Measurements from ENCODE around the gene C2orf15.

The C2orf15 gene

DNA sequence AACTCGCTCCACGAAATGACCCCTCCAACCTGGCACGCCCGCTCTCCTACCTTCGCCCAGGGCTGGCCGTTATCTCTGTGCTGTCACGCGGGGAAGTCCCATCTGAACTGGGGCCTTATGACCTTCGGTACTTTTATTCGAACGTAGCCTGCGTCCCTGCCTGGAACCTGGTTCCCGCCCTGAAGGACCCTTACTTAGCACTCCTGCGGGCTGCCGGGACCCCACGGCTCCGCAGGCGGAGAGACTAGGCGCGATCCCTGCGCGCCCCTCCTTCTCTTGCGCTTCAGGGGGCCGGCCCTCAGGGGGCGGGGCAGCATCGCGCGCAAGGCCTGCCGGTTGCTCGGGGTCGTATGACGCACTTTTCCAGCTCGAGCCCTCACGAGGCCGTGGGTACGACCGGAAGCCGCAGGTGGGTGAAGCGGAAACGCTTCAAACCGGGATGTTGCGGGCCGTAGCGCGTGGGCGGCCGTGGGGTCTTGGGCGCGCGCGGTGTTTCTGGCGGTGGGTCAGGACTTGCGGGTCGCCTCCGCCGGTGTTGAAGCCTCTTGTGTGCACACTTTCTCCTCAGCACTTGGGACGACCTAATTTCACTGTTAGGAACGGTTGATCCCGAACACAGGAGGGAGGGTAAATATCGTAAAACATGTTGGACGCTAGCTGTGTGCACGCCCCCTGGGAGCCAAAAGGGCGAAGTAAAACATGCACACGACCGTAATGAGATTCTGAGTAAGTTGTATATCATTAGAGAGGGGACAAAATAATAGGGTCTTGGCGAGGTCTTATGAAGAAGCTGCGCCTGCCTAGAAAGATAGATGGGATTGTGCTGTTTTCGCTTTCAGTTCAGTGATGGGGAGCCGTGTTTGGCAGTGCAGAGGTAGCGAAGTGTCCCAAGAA, 13.4 kb downstream of the C2orf15 start, which contains the start of the genes LIPT1 and TSGA10 (continued):
- no peak for TF ChIP-seq ZNF350 (tag by site-specific recombination; IDR thresholded peaks at IDR 0.05)
- no peak for TF ChIP-seq ZNF114 (tag by site-specific recombination; IDR thresholded peaks at IDR 0.05)

DNA sequence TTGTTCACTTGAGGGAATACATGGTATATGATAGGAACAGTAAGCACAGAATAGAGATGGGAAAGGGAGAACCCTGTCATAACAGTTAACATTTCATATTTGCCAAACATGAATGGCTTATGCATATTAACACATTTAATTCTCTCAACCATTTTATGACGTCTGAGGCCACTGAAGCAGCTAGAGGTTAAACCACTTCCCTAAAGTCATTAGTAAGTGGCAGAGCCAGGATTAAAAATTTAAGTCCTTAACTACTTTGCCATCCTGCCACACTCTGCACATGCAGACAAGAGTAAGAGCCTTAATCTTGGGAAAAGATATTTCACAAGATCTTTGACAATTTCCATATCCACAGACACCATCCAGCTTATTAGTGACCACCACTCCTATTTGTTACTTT, 15.4 kb downstream of the C2orf15 start:
- Histone ChIP-seq H3K9me3 (ENCODE audit: control insufficient read depth, insufficient read depth, low read depth, low read length) (no peaks in the 10 kb centered on the region), H3K27ac (ENCODE audit: extremely low read depth, low read depth, low read length) (no peak overlapping the region), H3K4me3 (ENCODE audit: low read depth, low read length) (no peak overlapping the region), H3K4me1 (ENCODE audit: control insufficient read depth, insufficient read depth, low read length) (peaks cover 3% of the 10 kb centered on the region; the same call in 1 of the 2 replicates), H3K36me3 (ENCODE audit: control insufficient read depth in 2 of 2, insufficient read depth in 1 of 2, low read length in 2 of 2) (peaks cover 0 to 20% of the 10 kb centered on the region in 2 experiments; a peak in 1 of 3 replicates)
- ChIA-PET POLR2A (interaction anchor here (1.6 kb wide), 1 partner anchor 16 kb away, joined by 6 read pairs; the partner anchor contains the start of gene C2orf15), CTCF (interaction anchor here (1.6 kb wide), 1 partner anchor 10 kb away, joined by 6 read pairs; no protein-coding TSS in a partner anchor)
- TF ChIP-seq ZNF629 (tag by site-specific recombination; IDR thresholded peaks at IDR 0.05) (no peak), ZNF274 (IDR thresholded peaks at IDR 0.05; ENCODE audit: low read length) (no peak), ZNF274 (tag by site-specific recombination; IDR thresholded peaks at IDR 0.05; ENCODE audit: borderline replicate concordance) (no peak), WT1 (tag by site-specific recombination; IDR thresholded peaks at IDR 0.05) (no peak), ZNF48 (tag by site-specific recombination; IDR thresholded peaks at IDR 0.05) (no peak), ZIC2 (tag by site-specific recombination; IDR thresholded peaks at IDR 0.05) (no peak), ZNF621 (tag by site-specific recombination; IDR thresholded peaks at IDR 0.05) (no peak), ZNF248 (tag by site-specific recombination; IDR thresholded peaks at IDR 0.05) (no peak), ZNF843 (tag by site-specific recombination; IDR thresholded peaks at IDR 0.05) (no peak), GLIS2 (tag by site-specific recombination; IDR thresholded peaks at IDR 0.05) (no peak), RBAK (tag by site-specific recombination; IDR thresholded peaks at IDR 0.05) (no peak), ZBTB20 (tag by site-specific recombination; IDR thresholded peaks at IDR 0.05) (no peak), ZBTB21 (tag by site-specific recombination; IDR thresholded peaks at IDR 0.05) (no peak), ZBTB7A (tag by site-specific recombination; IDR thresholded peaks at IDR 0.05; ENCODE audit: low read depth) (no peak), ZNF768 (tag by site-specific recombination; IDR thresholded peaks at IDR 0.05) (no peak), ZNF350 (tag by site-specific recombination; IDR thresholded peaks at IDR 0.05) (no peak)
- TF ChIP-seq, protein P1, sequence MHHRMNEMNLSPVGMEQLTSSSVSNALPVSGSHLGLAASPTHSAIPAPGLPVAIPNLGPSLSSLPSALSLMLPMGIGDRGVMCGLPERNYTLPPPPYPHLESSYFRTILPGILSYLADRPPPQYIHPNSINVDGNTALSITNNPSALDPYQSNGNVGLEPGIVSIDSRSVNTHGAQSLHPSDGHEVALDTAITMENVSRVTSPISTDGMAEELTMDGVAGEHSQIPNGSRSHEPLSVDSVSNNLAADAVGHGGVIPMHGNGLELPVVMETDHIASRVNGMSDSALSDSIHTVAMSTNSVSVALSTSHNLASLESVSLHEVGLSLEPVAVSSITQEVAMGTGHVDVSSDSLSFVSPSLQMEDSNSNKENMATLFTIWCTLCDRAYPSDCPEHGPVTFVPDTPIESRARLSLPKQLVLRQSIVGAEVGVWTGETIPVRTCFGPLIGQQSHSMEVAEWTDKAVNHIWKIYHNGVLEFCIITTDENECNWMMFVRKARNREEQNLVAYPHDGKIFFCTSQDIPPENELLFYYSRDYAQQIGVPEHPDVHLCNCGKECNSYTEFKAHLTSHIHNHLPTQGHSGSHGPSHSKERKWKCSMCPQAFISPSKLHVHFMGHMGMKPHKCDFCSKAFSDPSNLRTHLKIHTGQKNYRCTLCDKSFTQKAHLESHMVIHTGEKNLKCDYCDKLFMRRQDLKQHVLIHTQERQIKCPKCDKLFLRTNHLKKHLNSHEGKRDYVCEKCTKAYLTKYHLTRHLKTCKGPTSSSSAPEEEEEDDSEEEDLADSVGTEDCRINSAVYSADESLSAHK (tag by site-specific recombination; IDR thresholded peaks at IDR 0.05), result no peak
- TF ChIP-seq, protein P2, sequence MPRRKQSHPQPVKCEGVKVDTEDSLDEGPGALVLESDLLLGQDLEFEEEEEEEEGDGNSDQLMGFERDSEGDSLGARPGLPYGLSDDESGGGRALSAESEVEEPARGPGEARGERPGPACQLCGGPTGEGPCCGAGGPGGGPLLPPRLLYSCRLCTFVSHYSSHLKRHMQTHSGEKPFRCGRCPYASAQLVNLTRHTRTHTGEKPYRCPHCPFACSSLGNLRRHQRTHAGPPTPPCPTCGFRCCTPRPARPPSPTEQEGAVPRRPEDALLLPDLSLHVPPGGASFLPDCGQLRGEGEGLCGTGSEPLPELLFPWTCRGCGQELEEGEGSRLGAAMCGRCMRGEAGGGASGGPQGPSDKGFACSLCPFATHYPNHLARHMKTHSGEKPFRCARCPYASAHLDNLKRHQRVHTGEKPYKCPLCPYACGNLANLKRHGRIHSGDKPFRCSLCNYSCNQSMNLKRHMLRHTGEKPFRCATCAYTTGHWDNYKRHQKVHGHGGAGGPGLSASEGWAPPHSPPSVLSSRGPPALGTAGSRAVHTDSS (tag by site-specific recombination; IDR thresholded peaks at IDR 0.05), result no peak
- TF ChIP-seq, protein P3, sequence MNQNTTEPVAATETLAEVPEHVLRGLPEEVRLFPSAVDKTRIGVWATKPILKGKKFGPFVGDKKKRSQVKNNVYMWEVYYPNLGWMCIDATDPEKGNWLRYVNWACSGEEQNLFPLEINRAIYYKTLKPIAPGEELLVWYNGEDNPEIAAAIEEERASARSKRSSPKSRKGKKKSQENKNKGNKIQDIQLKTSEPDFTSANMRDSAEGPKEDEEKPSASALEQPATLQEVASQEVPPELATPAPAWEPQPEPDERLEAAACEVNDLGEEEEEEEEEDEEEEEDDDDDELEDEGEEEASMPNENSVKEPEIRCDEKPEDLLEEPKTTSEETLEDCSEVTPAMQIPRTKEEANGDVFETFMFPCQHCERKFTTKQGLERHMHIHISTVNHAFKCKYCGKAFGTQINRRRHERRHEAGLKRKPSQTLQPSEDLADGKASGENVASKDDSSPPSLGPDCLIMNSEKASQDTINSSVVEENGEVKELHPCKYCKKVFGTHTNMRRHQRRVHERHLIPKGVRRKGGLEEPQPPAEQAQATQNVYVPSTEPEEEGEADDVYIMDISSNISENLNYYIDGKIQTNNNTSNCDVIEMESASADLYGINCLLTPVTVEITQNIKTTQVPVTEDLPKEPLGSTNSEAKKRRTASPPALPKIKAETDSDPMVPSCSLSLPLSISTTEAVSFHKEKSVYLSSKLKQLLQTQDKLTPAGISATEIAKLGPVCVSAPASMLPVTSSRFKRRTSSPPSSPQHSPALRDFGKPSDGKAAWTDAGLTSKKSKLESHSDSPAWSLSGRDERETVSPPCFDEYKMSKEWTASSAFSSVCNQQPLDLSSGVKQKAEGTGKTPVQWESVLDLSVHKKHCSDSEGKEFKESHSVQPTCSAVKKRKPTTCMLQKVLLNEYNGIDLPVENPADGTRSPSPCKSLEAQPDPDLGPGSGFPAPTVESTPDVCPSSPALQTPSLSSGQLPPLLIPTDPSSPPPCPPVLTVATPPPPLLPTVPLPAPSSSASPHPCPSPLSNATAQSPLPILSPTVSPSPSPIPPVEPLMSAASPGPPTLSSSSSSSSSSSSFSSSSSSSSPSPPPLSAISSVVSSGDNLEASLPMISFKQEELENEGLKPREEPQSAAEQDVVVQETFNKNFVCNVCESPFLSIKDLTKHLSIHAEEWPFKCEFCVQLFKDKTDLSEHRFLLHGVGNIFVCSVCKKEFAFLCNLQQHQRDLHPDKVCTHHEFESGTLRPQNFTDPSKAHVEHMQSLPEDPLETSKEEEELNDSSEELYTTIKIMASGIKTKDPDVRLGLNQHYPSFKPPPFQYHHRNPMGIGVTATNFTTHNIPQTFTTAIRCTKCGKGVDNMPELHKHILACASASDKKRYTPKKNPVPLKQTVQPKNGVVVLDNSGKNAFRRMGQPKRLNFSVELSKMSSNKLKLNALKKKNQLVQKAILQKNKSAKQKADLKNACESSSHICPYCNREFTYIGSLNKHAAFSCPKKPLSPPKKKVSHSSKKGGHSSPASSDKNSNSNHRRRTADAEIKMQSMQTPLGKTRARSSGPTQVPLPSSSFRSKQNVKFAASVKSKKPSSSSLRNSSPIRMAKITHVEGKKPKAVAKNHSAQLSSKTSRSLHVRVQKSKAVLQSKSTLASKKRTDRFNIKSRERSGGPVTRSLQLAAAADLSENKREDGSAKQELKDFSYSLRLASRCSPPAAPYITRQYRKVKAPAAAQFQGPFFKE (tag by site-specific recombination; IDR thresholded peaks at IDR 0.05; ENCODE audit: borderline replicate concordance), result no peak
